ENCODE results near the gene PACRG. TPM values are rescaled to one million over a fixed set of nuclear protein-coding genes. Genes with fewer than 3 reads are reported as not detected.

Gene PACRG
- total RNA-seq, 2 experiments from 2014 or later = 0.66 to 0.81 TPM

- ATAC-seq (ENCODE audit: poor library complexity) = no peak
- H3K36me3 Mint-ChIP-seq (ENCODE audit: low read depth) = no peaks in the 10 kb centered on the region
- TF ChIP-seq, protein P1, sequence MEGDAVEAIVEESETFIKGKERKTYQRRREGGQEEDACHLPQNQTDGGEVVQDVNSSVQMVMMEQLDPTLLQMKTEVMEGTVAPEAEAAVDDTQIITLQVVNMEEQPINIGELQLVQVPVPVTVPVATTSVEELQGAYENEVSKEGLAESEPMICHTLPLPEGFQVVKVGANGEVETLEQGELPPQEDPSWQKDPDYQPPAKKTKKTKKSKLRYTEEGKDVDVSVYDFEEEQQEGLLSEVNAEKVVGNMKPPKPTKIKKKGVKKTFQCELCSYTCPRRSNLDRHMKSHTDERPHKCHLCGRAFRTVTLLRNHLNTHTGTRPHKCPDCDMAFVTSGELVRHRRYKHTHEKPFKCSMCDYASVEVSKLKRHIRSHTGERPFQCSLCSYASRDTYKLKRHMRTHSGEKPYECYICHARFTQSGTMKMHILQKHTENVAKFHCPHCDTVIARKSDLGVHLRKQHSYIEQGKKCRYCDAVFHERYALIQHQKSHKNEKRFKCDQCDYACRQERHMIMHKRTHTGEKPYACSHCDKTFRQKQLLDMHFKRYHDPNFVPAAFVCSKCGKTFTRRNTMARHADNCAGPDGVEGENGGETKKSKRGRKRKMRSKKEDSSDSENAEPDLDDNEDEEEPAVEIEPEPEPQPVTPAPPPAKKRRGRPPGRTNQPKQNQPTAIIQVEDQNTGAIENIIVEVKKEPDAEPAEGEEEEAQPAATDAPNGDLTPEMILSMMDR (IDR thresholded peaks at IDR 0.05) = no peak
- no peaks in the 10 kb centered on the region for H3K9me3 Mint-ChIP-seq
- H3K4me1 Mint-ChIP-seq (ENCODE audit: low read depth) = no peaks in the 10 kb centered on the region
- Histone ChIP-seq H3K4me3 (ENCODE audit: low read length) (no peak overlapping the region), H3K9me3 (ENCODE audit: control insufficient read depth in 1 of 2, insufficient read depth in 1 of 2, low read length in 2 of 2) (peaks cover 0 to 8% of the 10 kb centered on the region in 2 experiments), H3K27me3 (ENCODE audit: control insufficient read depth in 1 of 2, insufficient read depth in 2 of 2, low read length in 2 of 2) (no peaks in the 10 kb centered on the region), H3K4me1 (ENCODE audit: insufficient read depth, low read length) (no peaks in the 10 kb centered on the region), H3K27ac (ENCODE audit: low read depth in 1 of 2, low read length in 2 of 2) (no peak overlapping the region), H3K36me3 (ENCODE audit: insufficient read depth, low read length) (no peaks in the 10 kb centered on the region)
- POLR2A ChIA-PET = no interaction called here
- no peaks in the 10 kb centered on the region for H3K27me3 Mint-ChIP-seq
- H3K27ac Mint-ChIP-seq = no peak overlapping the region
- DNase-seq = no peak
- CTCF ChIA-PET = no interaction called here
- H3K4me3 Mint-ChIP-seq = no peak overlapping the region
- intact Hi-C loops (cut with DNase I, micrococcal nuclease) = no loop called here
These were observed 512.0 kb downstream of the PACRG start for GRCh38 chr6:163239572-163240340.

DNA sequence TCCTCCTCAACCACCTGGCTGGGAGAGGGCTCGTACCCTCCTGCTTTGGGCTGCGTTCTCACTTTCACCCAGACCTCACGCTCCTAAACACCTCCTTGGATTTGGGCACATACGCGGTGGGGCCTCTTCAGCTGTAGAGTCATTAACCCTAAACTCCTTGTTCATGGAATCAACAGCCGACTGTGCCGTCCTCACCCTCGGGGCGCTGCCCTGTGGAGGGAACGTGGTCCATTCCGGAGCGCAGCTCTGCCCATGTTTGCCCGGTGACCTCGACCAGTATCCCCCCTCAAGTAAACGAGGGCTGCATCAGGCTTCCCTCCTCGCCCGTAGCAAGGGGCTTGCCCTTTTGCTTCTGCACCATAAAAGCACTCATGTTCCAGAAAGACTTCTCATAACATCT lies 512.8 kb downstream of the PACRG start:
- Mint-ChIP-seq H3K4me3 (no peak overlapping the region), H3K4me1 (ENCODE audit: low read depth) (no peaks in the 10 kb centered on the region), H3K27me3 (peaks cover under 1% of the 10 kb centered on the region), H3K27ac (no peak overlapping the region), H3K36me3 (ENCODE audit: low read depth) (no peaks in the 10 kb centered on the region), H3K9me3 (no peaks in the 10 kb centered on the region)
- Histone ChIP-seq H3K27ac (ENCODE audit: low read depth in 1 of 2, low read length in 2 of 2) (no peak overlapping the region), H3K4me1 (ENCODE audit: insufficient read depth, low read length) (no peaks in the 10 kb centered on the region), H3K27me3 (ENCODE audit: control insufficient read depth in 1 of 2, insufficient read depth in 2 of 2, low read length in 2 of 2) (peaks cover 0 to 1% of the 10 kb centered on the region in 2 experiments), H3K4me3 (ENCODE audit: low read length) (no peak overlapping the region), H3K36me3 (ENCODE audit: insufficient read depth, low read length) (no peaks in the 10 kb centered on the region), H3K9me3 (ENCODE audit: control insufficient read depth in 1 of 2, insufficient read depth in 1 of 2, low read length in 2 of 2) (peaks cover 0 to 8% of the 10 kb centered on the region in 2 experiments)
- TF ChIP-seq, protein P1 (IDR thresholded peaks at IDR 0.05) = no peak
- ATAC-seq (ENCODE audit: poor library complexity) (no peak), DNase-seq (no peak)
- ChIA-PET CTCF (no interaction called here), POLR2A (no interaction called here)
- intact Hi-C loops (cut with DNase I, micrococcal nuclease) = no loop called here

GRCh38 chr6:163241683-163242082 lies 513.9 kb downstream of the PACRG start:
- Mint-ChIP-seq H3K27me3 (peaks cover 9% of the 10 kb centered on the region), H3K4me3 (no peak overlapping the region), H3K27ac (no peak overlapping the region), H3K4me1 (ENCODE audit: low read depth) (no peaks in the 10 kb centered on the region), H3K9me3 (no peaks in the 10 kb centered on the region), H3K36me3 (ENCODE audit: low read depth) (no peaks in the 10 kb centered on the region)
- DNase-seq (no peak), ATAC-seq (ENCODE audit: poor library complexity) (no peak)
- no peak overlapping the region for H3K4me3 ChIP-seq (ENCODE audit: low read length)
- peaks cover 0 to 5% of the 10 kb centered on the region in 2 experiments for H3K27me3 ChIP-seq (ENCODE audit: control insufficient read depth in 1 of 2, insufficient read depth in 2 of 2, low read length in 2 of 2)
- TF ChIP-seq, protein P1 (IDR thresholded peaks at IDR 0.05) = no peak
- no peak overlapping the region for H3K27ac ChIP-seq (ENCODE audit: low read depth in 1 of 2, low read length in 2 of 2)
- intact Hi-C loops (cut with DNase I, micrococcal nuclease) = no loop called here
- H3K9me3 ChIP-seq (ENCODE audit: control insufficient read depth in 1 of 2, insufficient read depth in 1 of 2, low read length in 2 of 2) = peaks cover 0 to 8% of the 10 kb centered on the region in 2 experiments
- H3K4me1 ChIP-seq (ENCODE audit: insufficient read depth, low read length) = no peaks in the 10 kb centered on the region
- POLR2A ChIA-PET = no interaction called here
- no peaks in the 10 kb centered on the region for H3K36me3 ChIP-seq (ENCODE audit: insufficient read depth, low read length)
- CTCF ChIA-PET = no interaction called here
